DOHH2 (cell line): ENCODE results near the gene MACROD2.

Experiments used
- H3F3A ChIP-seq: fragments of 200-600 bp; sonication (generic), shearing (Covaris generic); 2 replicates; pipeline ENCODE4 v1.6.0; 2016; ENCODE audit warnings: antibody characterized with exemption, mild to moderate bottlenecking; ENCODE audit not compliant: control insufficient read depth, insufficient read depth
- H3K27ac ChIP-seq: fragments of 200-600 bp; sonication (generic); 2 replicates; pipeline ENCODE4 v1.5.1; 2014; ENCODE audit warnings: low read depth, mild to moderate bottlenecking, low read length, moderate library complexity
- H3K27me3 ChIP-seq: fragments of 200-600 bp; sonication (generic); 2 replicates; pipeline ENCODE4 v1.6.1; 2014; ENCODE audit warnings: mild to moderate bottlenecking, low read length, mixed read lengths; ENCODE audit not compliant: control insufficient read depth
- H3K36me3 ChIP-seq: fragments of 200-600 bp; sonication (generic); 2 replicates; pipeline ENCODE4 v1.6.1; 2014; ENCODE audit warnings: mild to moderate bottlenecking, low read length, moderate library complexity, mixed read lengths; ENCODE audit not compliant: control insufficient read depth
- H3K4me1 ChIP-seq: fragments of 200-600 bp; sonication (generic); 2 replicates; pipeline ENCODE4 v1.6.1; 2014; ENCODE audit warnings: mild to moderate bottlenecking, low read length, mixed read lengths; ENCODE audit not compliant: control insufficient read depth
- H3K4me2 ChIP-seq: fragments of 200-600 bp; sonication (generic); 2 replicates; pipeline ENCODE4 v1.6.0; 2014; ENCODE audit warnings: mild to moderate bottlenecking, low read length, moderate library complexity
- H3K4me3 ChIP-seq: fragments of 200-600 bp; sonication (generic); 2 replicates; pipeline ENCODE4 v1.5.1; 2014; ENCODE audit warnings: mild to moderate bottlenecking, low read length, mixed read lengths
- H3K79me2 ChIP-seq: fragments of 200-600 bp; sonication (generic); 2 replicates; pipeline ENCODE4 v1.6.1; 2014; ENCODE audit warnings: mild to moderate bottlenecking, low read length, mixed read lengths; ENCODE audit not compliant: control insufficient read depth
- H3K9me2 ChIP-seq: fragments of 200-600 bp; sonication (generic); replicated peaks from 2 replicates; pipeline ENCODE4 v1.6.1; 2014; ENCODE audit warnings: mild to moderate bottlenecking, low read length, mixed read lengths; ENCODE audit not compliant: control insufficient read depth
- H3K9me3 ChIP-seq: fragments of 200-600 bp; sonication (generic); 2 replicates; pipeline ENCODE4 v1.6.1; 2014; ENCODE audit warnings: antibody characterized with exemption, low read length, mixed read lengths; ENCODE audit not compliant: control insufficient read depth, insufficient read depth
- H4K20me1 ChIP-seq: fragments of 200-600 bp; sonication (generic); 2 replicates; pipeline ENCODE4 v1.6.0; 2014; ENCODE audit warnings: low read depth, mild to moderate bottlenecking, antibody characterized with exemption, low read length, moderate library complexity; ENCODE audit not compliant: control insufficient read depth, insufficient read depth
- CTCF ChIP-seq: fragments of 200-600 bp; sonication (generic); IDR thresholded peaks from one replicate; pipeline ENCODE4 v1.5.1; 2014; ENCODE audit warnings: antibody characterized with exemption, mild to moderate bottlenecking, low read depth, low read length; ENCODE audit not compliant: poor library complexity, severe bottlenecking
- EZH2phosphoT487 ChIP-seq: fragments of 200-600 bp; sonication (generic); IDR thresholded peaks from 2 replicates; pipeline ENCODE4 v1.6.1; 2017; ENCODE audit warnings: borderline replicate concordance, mild to moderate bottlenecking, antibody characterized with exemption, low read length, moderate library complexity, mixed read lengths

Gene MACROD2

GRCh38 chr20:15056246-15056645, 1060.9 kb downstream of the MACROD2 start:
- no peaks in the 10 kb centered on the region for H3K4me1 ChIP-seq
- no peak for TF ChIP-seq EZH2phosphoT487
- no peak for TF ChIP-seq CTCF
- no peaks in the 10 kb centered on the region for H3K79me2 ChIP-seq
- H3K4me2 ChIP-seq: no peak overlapping the region
- H3K4me3 ChIP-seq: no peak overlapping the region
- H3K9me3 ChIP-seq: no peaks in the 10 kb centered on the region; the same call in 1 of the 2 replicates
- H3K27me3 ChIP-seq: no peaks in the 10 kb centered on the region
- no peaks in the 10 kb centered on the region for H3K9me2 ChIP-seq
- H3K27ac ChIP-seq: no peak overlapping the region
- no peaks in the 10 kb centered on the region for H3F3A ChIP-seq
- H4K20me1 ChIP-seq: no peaks in the 10 kb centered on the region
- H3K36me3 ChIP-seq: no peaks in the 10 kb centered on the region

- Histone ChIP-seq H4K20me1 (no peaks in the 10 kb centered on the region), H3K27me3 (no peaks in the 10 kb centered on the region), H3K9me3 (no peaks in the 10 kb centered on the region), H3K27ac (no peak overlapping the region), H3K4me3 (no peak overlapping the region), H3K4me1 (no peaks in the 10 kb centered on the region), H3K79me2 (no peaks in the 10 kb centered on the region), H3K9me2 (no peaks in the 10 kb centered on the region), H3K36me3 (no peaks in the 10 kb centered on the region), H3K4me2 (no peak overlapping the region), H3F3A (no peaks in the 10 kb centered on the region)
- TF ChIP-seq EZH2phosphoT487 (no peak), CTCF (no peak)
Measured at GRCh38 chr20:15058841-15059240, 1063.5 kb downstream of the MACROD2 start.

GRCh38 chr20:15059438-15059837, 1064.1 kb downstream of the MACROD2 start:
- H3F3A ChIP-seq: no peaks in the 10 kb centered on the region
- no peaks in the 10 kb centered on the region for H3K9me2 ChIP-seq
- no peak overlapping the region for H3K4me2 ChIP-seq
- no peaks in the 10 kb centered on the region for H3K4me1 ChIP-seq
- H3K4me3 ChIP-seq: no peak overlapping the region
- H4K20me1 ChIP-seq: no peaks in the 10 kb centered on the region
- H3K79me2 ChIP-seq: no peaks in the 10 kb centered on the region
- no peaks in the 10 kb centered on the region for H3K27me3 ChIP-seq
- H3K36me3 ChIP-seq: no peaks in the 10 kb centered on the region
- no peak for TF ChIP-seq CTCF
- no peak for TF ChIP-seq EZH2phosphoT487
- no peaks in the 10 kb centered on the region for H3K9me3 ChIP-seq
- no peak overlapping the region for H3K27ac ChIP-seq
